ENCODE data around the gene ZC3H7A.

ZC3H7A gene

GRCh38 chr16:11762431-11762830 lies 34.6 kb downstream of the ZC3H7A start:
- no peak for DNase-seq

- DNase-seq = no peak
Measured at GRCh38 chr16:11759997-11760396, 37.1 kb downstream of the ZC3H7A start.

GRCh38 chr16:11759163-11759834 lies 37.8 kb downstream of the ZC3H7A start:
- no peak for DNase-seq

GRCh38 chr16:11757671-11758545 lies 39.1 kb downstream of the ZC3H7A start:
- DNase-seq = no peak

GRCh38 chr16:11756248-11756647 lies 40.8 kb downstream of the ZC3H7A start:
- no peak for DNase-seq

GRCh38 chr16:11755022-11755760 lies 41.9 kb downstream of the ZC3H7A start:
- DNase-seq = no peak

GRCh38 chr16:11752856-11753255 lies 44.2 kb downstream of the ZC3H7A start:
- DNase-seq = no peak

- DNase-seq = no peak
Measured at GRCh38 chr16:11750056-11750455, 47.0 kb downstream of the ZC3H7A start.

- no peak for DNase-seq
Measured at GRCh38 chr16:11748404-11749254, 48.4 kb downstream of the ZC3H7A start.

GRCh38 chr16:11747949-11748403 lies 49.1 kb downstream of the ZC3H7A start:
- no peak for DNase-seq

- no peak for DNase-seq
Measured at GRCh38 chr16:11744075-11744470, 53.0 kb downstream of the ZC3H7A start.

GRCh38 chr16:11743308-11744074 lies 53.6 kb downstream of the ZC3H7A start:
- DNase-seq = no peak

GRCh38 chr16:11742536-11743307 lies 54.3 kb downstream of the ZC3H7A start, which contains the start of gene TXNDC11:
Gene TXNDC11, minus strand, starts transcription at chr16:11742857. Its CDS starts 127 bp downstream, at chr16:11742730.
- peak; percentile 99 for DNase-seq

GRCh38 chr16:11742093-11742535 lies 54.9 kb downstream of the ZC3H7A start:
- peak; percentile 9 for DNase-seq

GRCh38 chr16:11740567-11740966 lies 56.5 kb downstream of the ZC3H7A start:
- no peak for DNase-seq

GRCh38 chr16:11738742-11739544 lies 58.1 kb downstream of the ZC3H7A start:
- DNase-seq = no peak

- DNase-seq = no peak
Measured at GRCh38 chr16:11737713-11738112, 59.3 kb downstream of the ZC3H7A start.

- DNase-seq = no peak
Measured at GRCh38 chr16:11736903-11737302, 60.2 kb downstream of the ZC3H7A start.

- DNase-seq = no peak
Measured at GRCh38 chr16:11735787-11736186, 61.3 kb downstream of the ZC3H7A start.

GRCh38 chr16:11734653-11735043 lies 62.4 kb downstream of the ZC3H7A start:
- DNase-seq = no peak

All from activated T-cell treated with anti-CD3 and anti-CD28 coated beads for 4 hours (primary cell).